ENCODE measurements around the gene NT5DC4.

The NT5DC4 gene

DNA sequence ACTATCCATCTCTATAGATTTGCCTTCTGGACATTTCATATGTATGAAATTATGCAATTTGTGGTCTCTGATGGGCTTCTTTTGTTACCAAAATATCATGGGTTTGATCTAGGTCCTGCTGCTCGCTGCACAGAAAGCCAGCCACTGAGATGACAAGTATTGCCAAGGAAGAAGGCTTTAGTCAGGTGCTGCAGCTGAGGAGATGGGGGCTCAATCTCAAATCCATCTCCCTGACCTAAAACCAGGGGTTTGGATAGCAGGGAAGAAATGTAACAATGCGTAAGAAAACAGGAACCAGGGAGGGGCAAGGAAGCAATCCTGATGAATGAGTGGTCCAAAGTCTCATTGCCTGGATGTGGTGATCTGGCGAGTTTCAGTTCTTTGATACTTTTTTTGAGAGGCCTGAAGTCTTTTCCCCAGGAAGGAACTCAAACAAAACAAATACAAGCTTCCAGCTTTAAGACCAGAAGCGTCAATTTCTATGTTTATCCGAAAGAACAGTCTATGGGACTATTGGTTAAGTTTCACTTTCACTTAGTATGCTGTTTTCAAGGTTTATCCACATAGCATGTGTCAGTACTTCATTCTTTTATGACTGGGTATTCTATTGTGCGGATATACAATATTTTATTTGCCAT is 47.0 kb downstream of the NT5DC4 start:
- Histone ChIP-seq H3K27me3 (ENCODE audit: control insufficient read depth, insufficient read depth, low read length) (no peaks in the 10 kb centered on the region), H3K4me3 (ENCODE audit: low read length) (no peak overlapping the region), H3K4me1 (ENCODE audit: control insufficient read depth, insufficient read depth, low read length) (peaks cover 5% of the 10 kb centered on the region), H3K36me3 (ENCODE audit: control insufficient read depth, insufficient read depth, low read length) (no peaks in the 10 kb centered on the region), H3K9me3 (ENCODE audit: control insufficient read depth, low read length) (no peaks in the 10 kb centered on the region), H3K9ac (ENCODE audit: low read length) (no peak overlapping the region)

DNA sequence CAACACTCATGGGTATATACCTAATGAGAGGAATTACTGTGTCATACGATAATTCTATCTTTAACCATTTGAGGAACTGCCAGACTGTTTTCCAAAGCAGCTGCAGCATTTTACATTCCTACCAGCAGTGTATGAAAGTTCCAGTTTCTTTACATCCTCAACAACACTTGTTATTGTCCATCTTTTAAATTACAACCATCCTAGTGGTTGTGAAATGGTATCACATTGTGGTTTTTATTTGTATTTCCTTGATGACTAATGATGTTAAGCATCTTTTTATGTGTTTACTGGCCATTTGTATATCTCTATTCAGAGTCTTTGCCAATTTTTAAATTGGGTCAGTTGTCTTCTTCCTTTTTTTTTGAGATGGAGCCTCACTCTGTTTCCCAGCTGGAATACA is 47.6 kb downstream of the NT5DC4 start:
- H3K4me1 ChIP-seq (ENCODE audit: control insufficient read depth, insufficient read depth, low read length), result peaks cover 5% of the 10 kb centered on the region
- H3K9ac ChIP-seq (ENCODE audit: low read length), result no peak overlapping the region
- no peaks in the 10 kb centered on the region for H3K9me3 ChIP-seq (ENCODE audit: control insufficient read depth, low read length)
- H3K27me3 ChIP-seq (ENCODE audit: control insufficient read depth, insufficient read depth, low read length), result no peaks in the 10 kb centered on the region
- H3K4me3 ChIP-seq (ENCODE audit: low read length), result no peak overlapping the region
- no peaks in the 10 kb centered on the region for H3K36me3 ChIP-seq (ENCODE audit: control insufficient read depth, insufficient read depth, low read length)

GRCh38 chr2:112772322-112772721 is 51.5 kb downstream of the NT5DC4 start:
- Histone ChIP-seq H3K27me3 (ENCODE audit: control insufficient read depth, insufficient read depth, low read length) (no peaks in the 10 kb centered on the region), H3K4me1 (ENCODE audit: control insufficient read depth, insufficient read depth, low read length) (no peaks in the 10 kb centered on the region), H3K36me3 (ENCODE audit: control insufficient read depth, insufficient read depth, low read length) (no peaks in the 10 kb centered on the region), H3K9me3 (ENCODE audit: control insufficient read depth, low read length) (no peaks in the 10 kb centered on the region), H3K4me3 (ENCODE audit: low read length) (no peak overlapping the region), H3K9ac (ENCODE audit: low read length) (no peak overlapping the region)

DNA sequence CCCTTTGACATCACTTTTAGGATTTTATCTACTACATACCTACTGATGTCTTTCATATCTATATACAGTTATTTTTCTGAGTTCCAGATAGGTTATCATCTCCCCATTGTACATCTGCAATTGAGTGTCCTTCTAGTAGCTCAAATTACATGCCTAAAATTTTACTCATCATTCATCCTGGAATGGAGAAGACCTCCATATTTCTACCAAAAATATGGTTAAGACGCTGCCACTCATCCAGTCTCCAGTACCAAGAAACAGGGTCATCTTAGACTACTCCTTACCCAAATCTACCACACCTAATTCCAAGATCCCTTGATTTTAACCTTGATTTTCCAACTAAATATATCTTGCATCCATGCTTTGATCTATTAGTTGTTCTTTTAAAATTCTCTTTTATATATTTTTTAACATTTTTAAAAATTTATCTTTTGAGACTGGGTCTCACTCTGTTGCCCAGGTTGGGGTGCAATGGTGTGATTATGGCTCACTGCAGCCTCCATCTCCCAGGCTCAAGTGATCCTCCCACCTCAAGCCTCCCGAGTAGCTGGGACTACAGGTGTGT is 52.2 kb downstream of the NT5DC4 start:
- H3K36me3 ChIP-seq (ENCODE audit: control insufficient read depth, insufficient read depth, low read length), result no peaks in the 10 kb centered on the region
- H3K9ac ChIP-seq (ENCODE audit: low read length), result no peak overlapping the region
- H3K4me3 ChIP-seq (ENCODE audit: low read length), result no peak overlapping the region
- no peaks in the 10 kb centered on the region for H3K4me1 ChIP-seq (ENCODE audit: control insufficient read depth, insufficient read depth, low read length)
- H3K9me3 ChIP-seq (ENCODE audit: control insufficient read depth, low read length), result no peaks in the 10 kb centered on the region
- no peaks in the 10 kb centered on the region for H3K27me3 ChIP-seq (ENCODE audit: control insufficient read depth, insufficient read depth, low read length)

DNA sequence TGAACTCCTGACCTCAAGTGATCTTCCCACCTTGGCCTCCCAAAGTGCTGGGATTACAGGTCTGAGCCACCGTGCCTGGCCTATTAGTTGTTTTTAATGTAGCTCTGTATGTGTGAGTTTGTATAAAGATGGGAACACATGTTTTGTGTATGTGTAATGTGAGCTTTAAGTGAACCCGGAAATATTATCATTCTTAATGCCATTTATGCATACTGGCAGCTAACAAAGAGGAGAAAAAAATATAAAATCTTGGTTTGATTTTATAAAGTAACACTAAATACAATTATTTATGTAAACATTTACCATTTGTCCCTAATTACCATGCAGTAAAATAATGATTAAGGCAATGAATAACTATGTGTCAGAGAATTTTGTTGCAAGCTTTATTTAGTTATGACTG is 52.7 kb downstream of the NT5DC4 start:
- Histone ChIP-seq H3K9ac (ENCODE audit: low read length) (no peak overlapping the region), H3K9me3 (ENCODE audit: control insufficient read depth, low read length) (no peaks in the 10 kb centered on the region), H3K27me3 (ENCODE audit: control insufficient read depth, insufficient read depth, low read length) (no peaks in the 10 kb centered on the region), H3K4me3 (ENCODE audit: low read length) (no peak overlapping the region), H3K4me1 (ENCODE audit: control insufficient read depth, insufficient read depth, low read length) (no peaks in the 10 kb centered on the region), H3K36me3 (ENCODE audit: control insufficient read depth, insufficient read depth, low read length) (no peaks in the 10 kb centered on the region)

- Histone ChIP-seq H3K9me3 (ENCODE audit: control insufficient read depth, low read length) (no peaks in the 10 kb centered on the region), H3K9ac (ENCODE audit: low read length) (no peak overlapping the region), H3K36me3 (ENCODE audit: control insufficient read depth, insufficient read depth, low read length) (no peaks in the 10 kb centered on the region), H3K27me3 (ENCODE audit: control insufficient read depth, insufficient read depth, low read length) (no peaks in the 10 kb centered on the region), H3K4me1 (ENCODE audit: control insufficient read depth, insufficient read depth, low read length) (no peaks in the 10 kb centered on the region), H3K4me3 (ENCODE audit: low read length) (no peak overlapping the region)
These were observed 53.9 kb downstream of the NT5DC4 start for GRCh38 chr2:112774536-112775285.

GRCh38 chr2:112776113-112776512 is 55.3 kb downstream of the NT5DC4 start:
- H3K27me3 ChIP-seq (ENCODE audit: control insufficient read depth, insufficient read depth, low read length), result no peaks in the 10 kb centered on the region
- no peak overlapping the region for H3K9ac ChIP-seq (ENCODE audit: low read length)
- no peaks in the 10 kb centered on the region for H3K4me1 ChIP-seq (ENCODE audit: control insufficient read depth, insufficient read depth, low read length)
- H3K36me3 ChIP-seq (ENCODE audit: control insufficient read depth, insufficient read depth, low read length), result no peaks in the 10 kb centered on the region
- H3K9me3 ChIP-seq (ENCODE audit: control insufficient read depth, low read length), result no peaks in the 10 kb centered on the region
- no peak overlapping the region for H3K4me3 ChIP-seq (ENCODE audit: low read length)

DNA sequence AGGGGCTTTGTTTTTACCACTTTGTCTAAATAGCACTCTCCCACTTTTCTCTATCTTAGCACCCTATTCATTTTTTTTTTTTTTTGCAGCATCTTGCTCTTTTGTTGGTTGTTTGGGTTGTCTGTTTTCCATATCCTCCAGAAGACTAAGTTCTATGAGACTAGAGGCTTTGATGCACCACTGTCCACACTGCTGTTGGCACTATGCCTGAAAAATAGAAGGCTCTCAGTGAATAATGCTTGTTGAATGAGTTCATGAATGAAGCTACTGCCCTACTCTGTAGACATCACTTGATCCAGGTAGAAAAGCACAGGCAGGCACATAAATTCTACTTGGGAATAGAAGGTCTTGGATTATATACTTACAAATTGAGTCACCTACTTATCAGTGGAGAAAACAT is 56.2 kb downstream of the NT5DC4 start:
- Histone ChIP-seq H3K27me3 (ENCODE audit: control insufficient read depth, insufficient read depth, low read length) (no peaks in the 10 kb centered on the region), H3K4me3 (ENCODE audit: low read length) (no peak overlapping the region), H3K9ac (ENCODE audit: low read length) (no peak overlapping the region), H3K9me3 (ENCODE audit: control insufficient read depth, low read length) (no peaks in the 10 kb centered on the region), H3K4me1 (ENCODE audit: control insufficient read depth, insufficient read depth, low read length) (no peaks in the 10 kb centered on the region), H3K36me3 (ENCODE audit: control insufficient read depth, insufficient read depth, low read length) (no peaks in the 10 kb centered on the region)

DNA sequence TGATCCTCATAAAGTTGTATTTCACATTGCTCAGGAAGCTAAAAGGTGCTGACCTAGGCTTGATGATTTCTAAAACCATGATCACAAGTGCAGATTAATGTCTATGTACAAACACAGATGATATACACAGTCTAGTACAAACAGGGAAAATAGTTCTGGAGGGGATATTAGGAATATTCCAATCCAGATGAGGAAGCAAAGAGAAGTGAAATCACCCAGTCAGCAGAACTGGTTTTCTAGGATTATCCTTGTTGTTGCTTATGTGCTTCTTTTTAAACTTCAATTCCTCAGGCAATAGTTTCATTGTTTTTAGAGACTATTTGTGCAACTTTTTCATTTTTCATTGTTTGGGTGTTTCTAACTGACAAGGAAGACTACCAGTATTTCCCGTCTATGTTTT is 58.8 kb downstream of the NT5DC4 start:
- H3K27me3 ChIP-seq (ENCODE audit: control insufficient read depth, insufficient read depth, low read length), result no peaks in the 10 kb centered on the region
- no peaks in the 10 kb centered on the region for H3K36me3 ChIP-seq (ENCODE audit: control insufficient read depth, insufficient read depth, low read length)
- H3K9ac ChIP-seq (ENCODE audit: low read length), result no peak overlapping the region
- no peaks in the 10 kb centered on the region for H3K4me1 ChIP-seq (ENCODE audit: control insufficient read depth, insufficient read depth, low read length)
- no peaks in the 10 kb centered on the region for H3K9me3 ChIP-seq (ENCODE audit: control insufficient read depth, low read length)
- no peak overlapping the region for H3K4me3 ChIP-seq (ENCODE audit: low read length)

DNA sequence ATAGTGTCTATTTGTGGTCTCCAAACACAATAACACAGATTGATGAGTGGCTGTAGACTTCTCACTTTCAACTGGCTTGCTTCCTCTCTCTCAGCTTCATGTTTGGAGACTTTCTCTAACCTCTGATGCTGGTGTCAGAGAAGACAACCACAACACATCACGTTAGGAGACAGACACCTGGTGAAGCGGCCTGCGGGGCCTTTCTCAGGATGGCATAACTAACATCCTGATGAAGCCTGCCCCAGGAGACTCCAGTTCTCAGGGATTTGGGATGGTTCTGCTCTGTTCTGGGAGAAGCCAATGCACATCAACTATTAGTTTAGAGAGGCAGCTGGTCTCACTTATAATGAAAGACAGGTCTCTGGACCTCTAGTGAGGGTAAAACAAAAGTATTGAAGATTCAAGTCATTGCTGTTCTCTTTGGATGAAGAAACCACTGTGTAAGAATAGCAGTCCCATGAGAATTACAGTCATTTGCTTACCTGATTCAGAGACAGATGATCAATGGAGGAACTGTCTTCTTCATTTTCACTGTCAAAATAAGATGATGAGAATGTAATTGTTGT is 61.5 kb downstream of the NT5DC4 start:
- Histone ChIP-seq H3K36me3 (ENCODE audit: control insufficient read depth, insufficient read depth, low read length) (no peaks in the 10 kb centered on the region), H3K9me3 (ENCODE audit: control insufficient read depth, low read length) (no peaks in the 10 kb centered on the region), H3K9ac (ENCODE audit: low read length) (no peak overlapping the region), H3K4me1 (ENCODE audit: control insufficient read depth, insufficient read depth, low read length) (no peaks in the 10 kb centered on the region), H3K27me3 (ENCODE audit: control insufficient read depth, insufficient read depth, low read length) (no peaks in the 10 kb centered on the region), H3K4me3 (ENCODE audit: low read length) (no peak overlapping the region)

DNA sequence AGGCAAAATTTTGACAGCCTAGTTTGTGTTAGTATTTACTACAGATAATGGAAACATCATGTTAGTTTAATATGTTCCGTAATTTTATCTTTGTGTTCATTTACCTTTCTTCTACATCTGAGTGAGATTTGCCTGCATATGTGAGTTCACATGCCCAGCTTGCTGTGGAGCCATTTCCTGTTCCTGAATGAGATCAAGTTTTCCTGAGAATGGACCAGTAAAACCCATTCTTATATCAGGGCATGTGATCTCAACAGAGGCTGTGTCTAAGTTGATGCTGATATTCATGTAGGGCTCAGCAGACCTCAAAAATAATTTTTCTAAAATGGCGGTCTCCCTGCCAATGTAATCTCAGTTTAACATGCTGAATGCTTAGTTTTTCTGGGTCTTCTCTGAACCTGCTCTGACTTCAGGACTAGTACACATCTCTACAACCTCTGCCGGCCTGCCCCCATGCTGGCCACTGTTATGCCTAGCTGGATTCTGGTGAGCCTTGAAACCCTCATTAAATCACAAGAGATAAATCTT is 62.4 kb downstream of the NT5DC4 start:
- Histone ChIP-seq H3K4me1 (ENCODE audit: control insufficient read depth, insufficient read depth, low read length) (no peaks in the 10 kb centered on the region), H3K9ac (ENCODE audit: low read length) (no peak overlapping the region), H3K27me3 (ENCODE audit: control insufficient read depth, insufficient read depth, low read length) (no peaks in the 10 kb centered on the region), H3K9me3 (ENCODE audit: control insufficient read depth, low read length) (no peaks in the 10 kb centered on the region), H3K36me3 (ENCODE audit: control insufficient read depth, insufficient read depth, low read length) (no peaks in the 10 kb centered on the region), H3K4me3 (ENCODE audit: low read length) (no peak overlapping the region)
